Measurements from ENCODE around the gene NUDT5.

DNA sequence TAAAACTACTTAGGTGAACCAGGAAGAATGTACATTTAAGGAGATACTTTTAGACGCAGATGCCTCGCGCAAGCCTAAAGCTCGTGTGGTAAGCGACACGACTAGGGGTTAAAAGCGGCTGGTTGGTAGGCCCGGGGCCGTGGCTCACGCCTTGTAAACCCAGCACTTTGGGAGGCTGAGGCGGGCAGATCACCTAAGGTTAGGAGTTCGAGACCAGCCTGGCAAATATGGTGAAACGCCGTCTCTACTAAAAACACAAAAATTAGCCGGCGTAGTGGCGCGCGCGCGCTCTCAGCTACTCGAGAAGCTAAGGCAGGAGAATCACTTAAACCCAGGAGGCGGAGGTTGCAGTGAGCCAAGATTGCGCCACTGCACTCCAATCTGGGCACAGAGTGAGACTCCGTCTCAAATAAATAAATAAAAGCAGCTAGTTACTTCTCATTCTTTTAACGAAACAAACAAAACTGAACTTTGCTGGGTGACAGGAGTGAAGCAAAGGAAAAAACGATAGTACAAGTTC, 879 bp downstream of the NUDT5 start:
- TF ChIP-seq CTCF (IDR thresholded peaks at IDR 0.05; ENCODE audit: insufficient read depth, low read length, poor library complexity, severe bottlenecking) (no peak), EZH2phosphoT487 (conservative IDR thresholded peaks at IDR 0.05; ENCODE audit: low read length) (no peak)
